Progenitor cell of endocrine pancreas (in vitro differentiated cells): ENCODE results near the gene WWC1. TPM values are rescaled to one million over a fixed set of nuclear protein-coding genes. Genes with fewer than 3 reads are reported as not detected.

Experiments
- DNase-seq: peaks from one replicate; pipeline ENCODE4 v3.0.0; 2021; ENCODE audit warnings: low spot score; ENCODE audit not compliant: unreplicated experiment
- H3K27ac Mint-ChIP-seq: 2 replicates; pipeline ENCODE4 v1.8.0; 2021; ENCODE audit warnings: mild to moderate bottlenecking, moderate library complexity, mixed read lengths
- H3K27me3 Mint-ChIP-seq: 2 replicates; pipeline ENCODE4 v1.8.0; 2021; ENCODE audit warnings: mixed read lengths
- H3K36me3 Mint-ChIP-seq: 2 replicates; pipeline ENCODE4 v1.8.0; 2022; ENCODE audit warnings: mixed read lengths; ENCODE audit not compliant: insufficient read depth
- H3K4me1 Mint-ChIP-seq: 2 replicates; pipeline ENCODE4 v1.8.0; 2021; ENCODE audit warnings: low read depth, mixed read lengths
- H3K4me3 Mint-ChIP-seq: 2 replicates; pipeline ENCODE4 v1.8.0; 2021; ENCODE audit warnings: low read depth, mild to moderate bottlenecking, moderate library complexity, mixed read lengths
- H3K9me3 Mint-ChIP-seq: 2 replicates; pipeline ENCODE4 v1.8.0; 2021; ENCODE audit warnings: low read depth, mixed read lengths
- CTCF ChIP-seq: fragments of 200-600 bp; sonication (generic); IDR thresholded peaks from one replicate; pipeline ENCODE4 v1.5.0; 2021; ENCODE audit warnings: antibody characterized with exemption, mild to moderate bottlenecking; ENCODE audit not compliant: unreplicated experiment
- total RNA-seq: library from RNA; stranded (reverse); gene quantifications from 2 replicates; pipeline ENCODE4 v1.2.1, GENCODE V29; 2021

The WWC1 gene
- total RNA-seq, 1 donor from 2014 or later, result 62.3 TPM

GRCh38 chr5:168424594-168425323, 133.3 kb downstream of the WWC1 start:
- H3K27me3 Mint-ChIP-seq, result no peaks in the 10 kb centered on the region
- no peak overlapping the region for H3K4me3 Mint-ChIP-seq
- peaks cover 24% of the 10 kb centered on the region for H3K36me3 Mint-ChIP-seq
- H3K4me1 Mint-ChIP-seq, result peaks cover 13% of the 10 kb centered on the region
- no peak for DNase-seq
- no peaks in the 10 kb centered on the region for H3K9me3 Mint-ChIP-seq
- no peak for TF ChIP-seq CTCF
- H3K27ac Mint-ChIP-seq, result peak overlapping the region; percentile 86

- no peaks in the 10 kb centered on the region for H3K9me3 Mint-ChIP-seq
- peaks cover 17% of the 10 kb centered on the region for H3K36me3 Mint-ChIP-seq
- H3K4me3 Mint-ChIP-seq, result no peak overlapping the region
- no peak for TF ChIP-seq CTCF
- H3K27ac Mint-ChIP-seq, result no peak overlapping the region
- DNase-seq, result no peak
- peaks cover 13% of the 10 kb centered on the region for H3K4me1 Mint-ChIP-seq
- H3K27me3 Mint-ChIP-seq, result no peaks in the 10 kb centered on the region
Observed at GRCh38 chr5:168426007-168426863, 134.8 kb downstream of the WWC1 start.

- no peak for DNase-seq
- Mint-ChIP-seq H3K27me3 (no peaks in the 10 kb centered on the region), H3K4me3 (no peak overlapping the region), H3K4me1 (peaks cover 12% of the 10 kb centered on the region), H3K27ac (no peak overlapping the region), H3K36me3 (peaks cover 14% of the 10 kb centered on the region), H3K9me3 (no peaks in the 10 kb centered on the region)
- TF ChIP-seq CTCF, result no peak
Observed at GRCh38 chr5:168426864-168427172, 135.4 kb downstream of the WWC1 start.

GRCh38 chr5:168427224-168427623, 135.8 kb downstream of the WWC1 start:
- no peaks in the 10 kb centered on the region for H3K27me3 Mint-ChIP-seq
- H3K4me3 Mint-ChIP-seq, result no peak overlapping the region
- no peaks in the 10 kb centered on the region for H3K9me3 Mint-ChIP-seq
- peaks cover 8% of the 10 kb centered on the region for H3K4me1 Mint-ChIP-seq
- H3K27ac Mint-ChIP-seq, result no peak overlapping the region
- no peak for TF ChIP-seq CTCF
- no peak for DNase-seq
- H3K36me3 Mint-ChIP-seq, result peaks cover 11% of the 10 kb centered on the region

GRCh38 chr5:168428552-168428951, 137.1 kb downstream of the WWC1 start:
- H3K27me3 Mint-ChIP-seq, result no peaks in the 10 kb centered on the region
- TF ChIP-seq CTCF, result no peak
- H3K36me3 Mint-ChIP-seq, result peaks cover 14% of the 10 kb centered on the region
- no peak for DNase-seq
- no peak overlapping the region for H3K27ac Mint-ChIP-seq
- H3K9me3 Mint-ChIP-seq, result no peaks in the 10 kb centered on the region
- no peak overlapping the region for H3K4me3 Mint-ChIP-seq
- H3K4me1 Mint-ChIP-seq, result peaks cover 8% of the 10 kb centered on the region
